GM18507 (cell line): Measurements from ENCODE around the gene AHCYL2.
"Not testable (repeated sequence)": the region's sequence is repeated elsewhere in the genome, so short reads cannot be mapped to it uniquely, and the experiment has no call there.

Source experiments
- DNase-seq: peaks from one replicate; pipeline ENCODE4 v3.0.0; 2011; ENCODE audit warnings: low read depth; ENCODE audit not compliant: insufficient read length; ENCODE audit errors: extremely low spot score
- FAIRE-seq: peaks from 2 replicates; lab custom pipeline; 2011; peaks lifted over from hg19 to GRCh38; lab: Jason Lieb, UNC

AHCYL2 gene

DNA sequence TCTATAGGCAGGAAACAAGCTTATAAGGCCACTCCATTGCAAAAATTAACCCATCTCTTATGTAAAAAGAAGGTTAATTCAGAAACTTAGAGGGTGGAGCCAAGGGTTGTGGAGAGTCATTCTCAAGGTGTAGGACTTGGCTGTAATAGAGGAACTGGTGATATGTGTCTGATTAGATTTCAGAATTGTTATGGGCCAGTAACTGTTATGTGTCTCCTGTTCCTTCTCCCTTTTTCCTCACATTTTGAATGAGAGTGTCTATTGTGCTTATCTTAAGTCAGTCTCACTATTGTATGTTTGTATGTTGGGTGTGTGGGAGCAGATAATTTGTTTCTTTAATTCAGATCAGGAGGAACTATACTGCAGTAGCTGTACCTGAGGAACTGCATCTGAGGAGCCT, 49.1 kb downstream of the AHCYL2 start:
- no peak for FAIRE-seq
- no peak for DNase-seq

DNA sequence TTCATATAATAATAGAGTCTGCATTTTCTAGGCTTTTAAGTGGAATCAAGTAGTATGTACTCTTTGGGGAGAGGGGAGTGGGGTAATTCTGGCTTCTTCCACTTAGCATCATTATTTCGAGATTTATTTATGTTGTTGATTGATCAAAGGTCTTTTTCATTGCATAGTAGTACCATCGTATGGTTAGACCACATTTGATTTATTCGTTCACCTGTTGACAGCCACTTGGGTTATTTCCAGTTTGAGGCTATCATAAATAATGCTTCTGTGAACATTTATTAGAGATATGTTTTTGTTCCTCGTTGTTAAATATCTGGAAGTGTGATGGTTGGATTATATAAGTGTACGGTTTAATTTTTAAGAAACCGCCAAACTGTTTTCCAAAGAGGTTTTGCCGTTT, 52.8 kb downstream of the AHCYL2 start:
- no peak for FAIRE-seq
- no peak for DNase-seq

GRCh38 chr7:129278688-129279087, 53.9 kb downstream of the AHCYL2 start:
- FAIRE-seq = no peak
- no peak for DNase-seq

DNA sequence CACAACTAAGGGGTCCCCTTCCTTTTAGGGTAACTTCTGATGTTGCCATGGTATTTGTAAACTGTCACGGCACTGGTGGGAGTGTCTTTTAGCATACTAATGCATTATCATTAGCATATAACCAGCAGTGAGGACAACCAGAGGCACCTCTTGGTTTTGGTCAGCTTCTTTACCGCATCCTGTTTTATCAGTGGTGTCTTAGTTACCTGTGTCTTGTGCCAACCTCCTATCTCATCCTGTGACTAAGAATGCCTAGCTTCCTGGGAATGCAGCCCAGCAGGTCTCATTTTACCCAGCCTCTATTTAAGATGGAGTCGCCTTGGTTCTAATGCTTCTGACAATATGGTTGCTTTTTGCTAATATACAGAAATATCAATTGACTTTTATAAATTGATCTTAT, 54.9 kb downstream of the AHCYL2 start:
- FAIRE-seq (no peak), DNase-seq (no peak)

DNA sequence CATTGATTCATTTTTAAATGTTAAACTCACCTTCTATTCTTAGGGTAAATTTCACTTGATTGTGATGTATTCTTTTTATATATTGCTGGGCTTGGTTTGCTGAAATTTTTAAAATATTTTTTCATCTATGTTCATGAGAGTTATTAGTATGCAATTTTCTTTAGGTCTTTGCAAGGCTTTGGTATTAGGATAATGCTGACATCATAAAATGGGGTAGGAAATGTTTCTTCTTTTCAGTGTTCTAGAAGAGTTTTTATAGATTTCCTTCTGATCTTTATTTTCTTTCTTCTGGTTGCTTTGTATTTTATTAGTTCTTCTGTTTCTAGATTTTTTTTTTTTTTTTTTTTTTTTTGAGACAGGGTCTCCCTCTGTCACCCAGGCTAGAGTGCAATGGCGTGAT, 56.3 kb downstream of the AHCYL2 start:
- DNase-seq (no peak), FAIRE-seq (no peak)

GRCh38 chr7:129282865-129283264, 58.0 kb downstream of the AHCYL2 start:
- no peak for DNase-seq
- FAIRE-seq = no peak

- no peak for FAIRE-seq
- DNase-seq = no peak
Measured at GRCh38 chr7:129283936-129284335, 59.1 kb downstream of the AHCYL2 start.

DNA sequence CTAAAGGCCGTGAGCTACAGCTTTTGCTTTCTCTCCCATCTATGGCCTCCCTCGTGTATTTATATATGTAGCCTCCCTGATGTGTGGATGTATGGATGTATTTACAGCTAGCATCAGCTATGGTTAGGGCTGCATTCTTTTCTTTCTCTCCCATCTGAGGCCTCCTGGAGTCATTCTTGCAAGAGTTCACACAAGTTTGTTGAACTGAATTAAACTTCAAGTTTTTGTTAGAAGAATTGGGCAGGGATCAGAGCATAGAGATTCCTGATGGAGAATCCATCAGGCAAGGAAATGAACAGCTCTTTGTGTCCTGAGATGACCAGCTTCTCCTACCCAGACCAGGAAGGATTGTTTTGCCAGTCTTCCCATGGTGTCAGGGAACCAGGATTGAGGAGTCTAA, 60.3 kb downstream of the AHCYL2 start:
- FAIRE-seq (no peak), DNase-seq (no peak)

GRCh38 chr7:129292861-129293260, 68.0 kb downstream of the AHCYL2 start:
- FAIRE-seq (no peak), DNase-seq (no peak)

- no peak for FAIRE-seq
- no peak for DNase-seq
Measured at GRCh38 chr7:129295015-129295423, 70.2 kb downstream of the AHCYL2 start.

DNA sequence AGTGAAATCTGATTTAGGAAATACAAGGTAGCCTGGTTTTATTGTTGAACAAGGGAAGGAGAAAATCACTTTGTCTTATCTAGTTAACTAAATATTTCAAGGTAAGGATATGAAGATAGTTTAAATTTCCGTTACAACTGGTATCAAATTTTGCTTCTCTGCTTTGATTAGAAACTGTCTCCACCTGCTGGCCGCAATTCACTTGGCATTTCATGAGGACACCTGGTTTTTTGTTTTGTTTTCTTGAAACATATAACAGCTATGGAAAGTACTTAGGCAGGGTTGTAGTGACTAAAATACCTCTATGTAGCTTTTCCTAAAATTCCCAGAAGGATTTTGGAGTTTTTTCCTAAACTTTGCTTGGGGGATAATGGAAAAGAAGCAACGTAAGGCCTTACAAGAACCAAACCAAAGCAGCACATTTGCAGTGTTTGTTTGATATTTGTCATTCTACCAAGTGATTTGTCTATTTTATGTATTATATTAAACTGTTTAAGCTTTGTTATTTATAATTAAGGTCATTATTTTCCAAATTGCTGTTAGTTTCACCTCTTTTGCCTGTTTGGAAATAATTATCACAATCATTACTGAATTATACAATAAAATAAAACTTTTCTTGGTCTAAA, 73.6 kb downstream of the AHCYL2 start:
- DNase-seq (peak; percentile 17), FAIRE-seq (peak; percentile 51)

GRCh38 chr7:129299889-129300288, 75.1 kb downstream of the AHCYL2 start:
- no peak for DNase-seq
- FAIRE-seq = no peak

DNA sequence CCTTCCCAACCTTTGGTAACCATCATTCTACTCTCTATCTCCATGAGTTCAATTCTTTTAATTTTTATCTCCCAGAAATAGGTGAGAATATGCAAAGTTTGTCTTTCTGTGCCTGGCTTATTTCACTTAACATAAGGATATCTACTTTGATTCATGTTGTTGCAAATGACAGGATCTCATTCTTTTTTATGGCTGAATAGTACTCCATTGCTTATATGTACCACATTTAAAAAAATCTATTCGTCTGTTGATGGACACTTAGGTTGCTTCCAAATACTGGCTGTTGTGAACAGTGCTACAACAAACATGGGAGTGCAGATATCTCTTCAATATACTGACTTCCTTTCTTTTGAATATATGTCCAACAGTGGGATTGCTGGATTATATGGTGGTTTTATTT, 75.5 kb downstream of the AHCYL2 start:
- FAIRE-seq, DNase-seq: not testable (repeated sequence)

DNA sequence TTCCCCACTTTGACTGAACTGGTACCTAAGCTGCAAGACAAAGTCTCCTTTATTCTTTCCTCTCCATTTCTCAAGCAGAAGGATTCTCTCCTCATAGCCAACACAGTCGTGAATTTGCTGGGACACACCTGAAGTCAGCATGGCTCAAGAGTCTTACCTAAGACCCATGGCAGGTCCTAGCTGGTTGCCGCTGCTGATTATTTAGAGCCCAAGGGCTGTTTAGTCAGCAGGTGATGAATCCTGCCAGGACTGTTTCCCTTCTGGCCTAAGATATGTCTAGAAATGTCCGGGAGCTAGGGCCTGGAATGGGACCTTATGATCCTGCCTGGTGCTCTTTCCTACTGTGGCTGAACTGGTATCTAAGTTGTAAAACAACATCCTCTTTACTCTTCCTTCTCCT, 82.8 kb downstream of the AHCYL2 start:
- DNase-seq (no peak), FAIRE-seq (no peak)

- FAIRE-seq (no peak), DNase-seq (no peak)
Measured at GRCh38 chr7:129308047-129308446, 83.2 kb downstream of the AHCYL2 start.

DNA sequence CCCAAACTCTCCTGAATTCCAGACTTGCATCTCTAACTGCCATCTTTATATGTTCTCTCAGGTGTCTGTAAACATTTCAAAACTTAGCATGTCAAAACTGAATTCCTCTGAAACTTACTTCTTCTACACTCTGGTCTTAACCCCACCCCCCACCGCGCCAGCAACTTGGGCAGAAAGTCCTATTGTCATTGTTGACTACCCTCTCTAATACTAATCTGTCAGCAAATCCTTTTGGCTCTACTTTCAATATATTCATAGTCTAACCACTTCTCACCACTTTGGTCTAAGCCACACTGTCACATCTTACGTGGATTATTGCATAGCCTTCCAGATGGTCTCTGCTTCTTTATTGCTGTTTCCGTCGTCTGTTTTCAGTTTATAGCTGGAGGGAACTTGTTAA, 86.6 kb downstream of the AHCYL2 start:
- no peak for FAIRE-seq
- no peak for DNase-seq

DNA sequence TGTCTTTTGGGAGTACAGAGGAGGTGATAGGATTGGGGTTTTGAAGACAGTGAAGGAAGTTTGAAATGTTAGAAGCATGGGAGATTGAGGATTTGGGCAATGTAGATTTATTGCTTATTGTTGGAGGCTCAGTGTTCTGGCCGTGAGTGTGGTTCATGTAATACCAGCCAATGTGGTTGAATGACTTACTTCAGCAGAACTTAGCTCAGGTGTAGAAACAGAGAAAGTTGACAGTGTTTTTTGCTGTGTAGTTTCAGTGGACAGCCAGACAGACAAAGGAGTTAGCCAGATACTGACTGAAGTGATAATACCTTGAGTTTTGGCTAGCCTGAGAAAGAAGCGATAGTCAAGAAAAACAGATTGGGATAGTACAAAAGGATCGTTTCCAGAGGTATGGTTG, 88.5 kb downstream of the AHCYL2 start:
- DNase-seq (no peak), FAIRE-seq (peak; percentile 24)

- FAIRE-seq (no peak), DNase-seq (no peak)
Measured at GRCh38 chr7:129315960-129316359, 91.1 kb downstream of the AHCYL2 start.

GRCh38 chr7:129317450-129317849, 92.6 kb downstream of the AHCYL2 start:
- DNase-seq (no peak), FAIRE-seq (no peak)

GRCh38 chr7:129327076-129327475, 102.2 kb downstream of the AHCYL2 start:
- DNase-seq (no peak), FAIRE-seq (no peak)

DNA sequence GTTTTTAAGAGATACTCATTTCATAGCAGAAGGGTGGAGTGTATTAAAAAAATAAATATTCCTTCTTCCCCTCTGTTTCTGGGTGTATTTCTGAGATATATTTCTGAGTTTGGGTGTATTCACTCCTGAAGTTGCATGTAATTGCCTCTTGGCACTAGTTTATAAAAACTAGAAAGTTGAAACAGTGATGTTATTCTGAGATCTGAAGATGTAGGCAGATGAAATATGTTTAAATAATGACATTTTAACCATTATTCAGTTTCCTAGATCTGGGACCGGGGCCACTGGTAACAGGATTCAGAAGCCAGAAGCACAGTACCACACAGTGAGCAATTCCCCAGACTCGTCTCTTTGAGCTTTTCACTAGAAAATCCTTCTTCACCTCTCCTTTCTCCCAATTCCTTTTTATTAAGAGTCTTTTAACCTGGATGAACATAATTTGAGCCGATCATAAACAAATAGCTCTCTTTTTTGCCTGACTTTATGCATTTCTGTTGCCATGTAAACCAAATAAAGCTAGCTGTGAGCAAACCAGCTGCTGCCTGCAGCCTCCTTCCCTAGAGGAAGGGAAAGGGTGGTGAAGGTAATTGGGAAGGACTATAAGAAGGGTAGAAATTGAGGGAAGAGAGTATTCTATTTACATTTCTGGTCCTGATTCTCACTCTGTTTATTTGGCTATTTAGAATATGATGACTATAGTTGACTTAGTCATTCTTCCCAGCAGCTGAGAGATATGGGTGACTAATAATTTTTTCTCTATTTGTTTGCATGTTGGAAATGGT, 107.6 kb downstream of the AHCYL2 start:
- no peak for FAIRE-seq
- no peak for DNase-seq
